HG03280 (cell line): Measurements from ENCODE around the gene XRCC5.

ENCODE experiments used
- ATAC-seq: cut with Tn5 transposase; IDR thresholded peaks from one replicate; pipeline ENCODE4 v1.9.1; 2021; ENCODE audit warnings: mild to moderate bottlenecking, moderate library complexity; ENCODE audit not compliant: unreplicated experiment

Gene XRCC5

DNA sequence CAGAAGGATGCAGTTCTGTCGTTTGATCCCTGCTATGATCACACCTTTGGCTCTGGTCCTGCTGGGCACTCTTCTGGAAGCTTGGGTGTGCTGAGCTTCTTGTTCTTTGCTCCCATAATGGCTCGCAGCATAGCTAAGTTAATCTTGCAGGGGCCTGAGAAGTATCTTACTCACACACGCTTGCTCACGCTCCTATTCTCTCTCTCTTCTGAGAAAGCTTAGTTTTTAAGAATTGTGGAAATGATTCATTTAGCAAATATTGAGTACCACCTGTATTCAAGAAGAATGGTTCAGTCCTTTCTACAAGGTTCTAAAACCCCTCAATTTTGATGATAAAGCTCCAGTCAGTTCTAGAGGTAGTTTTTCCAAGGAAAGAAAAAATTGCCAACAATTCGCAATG is 40.6 kb downstream of the XRCC5 start:
- ATAC-seq, result no peak

DNA sequence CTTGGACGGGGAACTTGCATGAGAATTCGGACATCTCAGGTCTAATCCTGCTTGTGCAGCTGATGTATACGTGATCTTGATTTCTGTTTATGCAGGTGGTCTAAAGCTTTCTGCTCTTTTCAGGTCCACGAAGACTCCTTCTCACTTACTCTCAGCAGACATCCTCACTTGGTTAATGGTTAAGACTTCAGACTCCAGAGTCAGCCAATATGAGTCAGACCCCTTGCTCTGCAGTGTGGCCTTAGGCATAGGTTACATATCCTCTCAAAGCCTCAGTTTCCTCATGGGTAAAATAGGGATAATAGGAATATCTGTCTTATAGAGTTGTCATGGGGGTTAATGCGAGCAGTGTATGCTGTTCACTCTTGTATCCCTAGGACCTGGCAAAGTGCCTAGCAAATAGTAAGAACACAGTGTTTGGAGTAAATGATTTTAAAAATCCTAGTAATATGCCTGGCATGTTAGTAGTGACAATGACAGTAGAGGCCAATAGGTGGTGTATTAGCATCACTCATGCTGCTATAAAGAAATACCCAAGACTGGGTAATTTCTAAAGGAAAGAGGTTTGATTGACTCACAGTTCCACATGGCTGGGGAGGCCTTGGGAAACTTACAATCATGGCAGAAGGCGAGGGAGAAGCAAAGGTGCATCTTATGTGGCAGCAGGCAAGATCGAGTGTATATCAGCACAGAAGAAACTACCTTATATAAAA is 42.3 kb downstream of the XRCC5 start:
- ATAC-seq, result no peak

DNA sequence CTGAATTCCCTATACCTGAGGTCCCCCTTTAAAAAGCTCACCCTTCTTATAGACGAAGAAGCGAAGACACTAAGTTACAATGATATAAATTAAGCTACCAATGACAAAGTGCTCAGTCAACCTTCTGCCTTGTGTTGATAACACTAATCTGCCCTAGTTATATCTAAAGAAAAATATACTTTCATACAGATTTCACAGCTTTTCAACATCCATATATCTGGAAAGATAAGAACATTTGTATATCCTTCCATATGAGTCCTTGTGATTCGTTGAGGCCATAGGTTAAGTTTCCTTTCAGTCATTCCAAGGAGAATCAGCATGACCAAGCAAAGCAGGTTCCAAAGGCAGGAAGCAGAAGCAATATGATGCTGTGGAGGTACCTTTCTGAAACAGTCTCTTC is 46.8 kb downstream of the XRCC5 start:
- ATAC-seq, result no peak

DNA sequence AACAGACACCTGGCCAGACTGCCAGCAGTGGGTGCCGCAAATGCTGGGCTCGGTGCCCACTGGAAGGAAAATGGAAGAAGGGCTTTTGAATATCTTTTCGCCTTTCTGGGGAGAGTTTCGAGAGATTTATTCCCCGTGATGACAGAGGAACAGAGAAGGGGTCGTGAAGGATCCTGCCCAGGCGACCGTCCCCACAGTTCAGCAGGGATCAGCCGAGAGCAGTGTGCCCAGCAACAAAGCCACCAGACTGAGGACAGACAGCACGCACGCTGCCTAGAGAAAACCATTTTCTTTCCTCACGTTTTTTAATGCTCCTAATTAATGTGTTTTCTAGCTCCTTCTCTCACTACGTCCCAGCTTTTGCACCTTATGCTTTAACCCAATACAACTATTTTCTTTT is 47.7 kb downstream of the XRCC5 start:
- ATAC-seq, result no peak

DNA sequence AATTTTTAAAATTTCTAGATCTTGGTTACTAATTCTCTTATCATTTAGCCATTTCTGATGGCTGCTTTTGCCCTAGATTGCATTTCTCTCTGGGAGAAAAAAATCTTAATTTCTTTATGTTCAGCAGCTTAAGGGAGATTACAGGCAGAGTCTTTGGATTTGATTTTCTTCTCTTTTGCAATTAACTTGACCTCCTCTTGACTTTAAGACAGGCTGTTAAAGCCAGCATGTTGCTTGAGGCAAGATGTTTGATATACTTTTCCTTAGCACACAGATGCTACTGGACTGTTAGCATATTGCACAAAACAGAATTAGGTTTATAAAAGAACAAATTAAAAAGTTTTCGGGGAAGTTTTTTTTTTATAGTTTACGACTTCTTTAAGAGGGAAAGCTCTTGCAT is 50.0 kb downstream of the XRCC5 start:
- no peak for ATAC-seq

DNA sequence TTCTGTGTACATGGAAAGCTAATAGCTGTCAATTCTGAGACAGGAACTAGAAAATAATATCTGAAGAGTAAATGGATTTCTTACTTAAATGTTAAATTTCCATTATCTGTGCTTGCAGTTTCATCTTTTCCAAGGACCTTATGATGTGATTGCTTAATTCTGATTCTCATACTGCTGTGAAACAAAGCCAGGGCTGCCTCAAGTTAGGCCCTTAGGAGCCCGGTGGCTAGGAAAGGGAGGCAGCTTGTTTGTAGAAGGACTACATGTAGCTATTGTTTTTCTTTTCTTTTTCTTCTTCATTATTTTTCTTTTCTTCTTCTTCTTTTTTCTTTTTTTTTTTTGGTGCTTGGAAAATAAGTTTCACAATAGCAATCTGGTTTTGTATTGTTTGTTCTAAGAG is 50.5 kb downstream of the XRCC5 start:
- no peak for ATAC-seq

DNA sequence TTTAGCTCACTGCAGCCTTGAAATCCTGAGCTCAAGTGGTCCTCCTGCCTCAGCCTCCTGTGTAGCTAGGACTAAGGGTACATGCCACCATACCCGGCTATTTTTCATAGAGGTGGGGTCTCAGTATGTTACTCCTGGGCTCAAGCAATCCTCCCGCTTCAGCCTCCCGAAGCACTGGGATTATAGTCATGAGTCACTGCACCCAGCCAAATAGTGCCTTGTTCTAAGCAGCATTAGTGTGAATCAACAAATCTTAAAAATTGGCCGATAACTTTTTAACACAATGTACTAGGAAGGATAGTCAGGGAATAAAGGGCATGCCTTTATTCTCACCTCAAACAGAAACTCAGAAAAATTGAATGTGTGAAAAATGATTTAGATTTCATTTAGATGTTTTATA is 51.6 kb downstream of the XRCC5 start:
- ATAC-seq, result no peak

DNA sequence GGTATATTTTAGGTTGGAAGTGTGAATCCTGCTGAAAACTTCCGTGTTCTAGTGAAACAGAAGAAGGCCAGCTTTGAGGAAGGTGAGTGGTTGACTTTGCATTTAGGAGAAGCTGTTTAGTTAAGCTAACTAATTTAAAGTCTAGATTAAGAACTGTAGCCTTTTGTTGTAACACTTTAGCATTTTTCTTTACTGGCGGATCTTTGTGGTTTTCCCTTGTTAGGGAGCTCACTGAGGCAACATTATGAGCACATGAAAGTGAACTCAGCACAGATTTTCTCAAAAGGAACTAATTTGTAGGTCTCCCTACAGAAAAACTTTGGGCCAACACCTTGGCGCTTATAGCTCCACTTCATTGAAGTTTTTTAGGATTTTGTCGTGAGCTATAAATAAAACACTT is 52.8 kb downstream of the XRCC5 start:
- no peak for ATAC-seq

DNA sequence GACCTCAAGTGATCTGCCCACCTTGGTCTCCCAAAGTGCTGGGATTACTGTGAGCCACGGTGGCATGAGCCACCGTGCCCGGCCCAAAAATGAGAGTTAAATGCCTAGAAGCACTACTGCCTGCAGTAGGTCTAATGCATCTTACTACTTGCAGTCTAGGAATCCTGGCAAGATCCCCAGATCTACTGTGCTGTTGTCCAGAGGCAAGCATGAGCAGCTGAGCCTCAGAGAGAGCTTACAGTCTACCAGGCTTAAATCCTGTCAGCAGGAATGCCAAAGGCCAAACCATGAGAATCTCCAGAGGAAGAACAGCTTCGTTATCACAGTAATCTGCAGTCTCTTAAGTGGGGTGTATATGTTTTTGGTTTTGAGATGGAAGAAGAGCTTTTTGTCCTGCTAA is 54.4 kb downstream of the XRCC5 start:
- no peak for ATAC-seq

DNA sequence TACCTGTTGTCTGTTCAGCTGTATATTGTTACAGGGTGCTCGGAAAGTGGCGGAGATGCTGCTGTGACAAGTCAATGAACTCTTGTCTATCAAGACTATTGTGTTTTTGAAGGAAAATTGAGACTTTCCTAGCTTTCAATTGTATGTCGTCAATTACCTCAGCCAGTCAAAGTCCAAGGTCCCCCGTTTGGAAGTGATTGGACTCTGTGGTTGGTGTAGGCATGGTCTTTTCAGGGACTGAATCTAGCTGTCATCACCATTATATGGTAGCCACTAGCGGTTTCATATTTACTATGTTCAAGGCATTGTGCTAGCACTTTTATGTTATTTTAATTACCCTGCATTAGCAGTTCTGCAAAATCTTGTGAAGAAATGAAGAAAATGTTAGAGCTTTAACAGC is 54.9 kb downstream of the XRCC5 start:
- no peak for ATAC-seq

DNA sequence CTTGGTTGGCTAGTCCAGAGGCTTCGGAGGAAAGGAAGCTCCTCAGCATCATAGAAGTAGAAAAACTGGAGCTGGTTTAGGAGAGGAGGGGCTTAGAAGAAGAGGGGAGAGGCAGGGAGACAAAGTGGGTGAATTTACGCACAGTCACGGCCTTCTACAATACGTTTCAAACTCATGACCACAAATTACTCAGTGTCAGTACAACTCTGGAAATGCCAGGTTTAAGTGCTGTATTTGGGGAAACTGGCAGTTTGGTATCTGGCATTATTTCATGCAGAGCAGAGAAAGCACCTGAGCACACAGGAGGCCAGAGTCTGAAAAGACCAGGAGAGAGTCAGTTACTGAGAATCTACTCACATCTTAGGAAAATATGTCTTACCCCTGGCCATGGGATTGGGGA is 55.4 kb downstream of the XRCC5 start:
- no peak for ATAC-seq

DNA sequence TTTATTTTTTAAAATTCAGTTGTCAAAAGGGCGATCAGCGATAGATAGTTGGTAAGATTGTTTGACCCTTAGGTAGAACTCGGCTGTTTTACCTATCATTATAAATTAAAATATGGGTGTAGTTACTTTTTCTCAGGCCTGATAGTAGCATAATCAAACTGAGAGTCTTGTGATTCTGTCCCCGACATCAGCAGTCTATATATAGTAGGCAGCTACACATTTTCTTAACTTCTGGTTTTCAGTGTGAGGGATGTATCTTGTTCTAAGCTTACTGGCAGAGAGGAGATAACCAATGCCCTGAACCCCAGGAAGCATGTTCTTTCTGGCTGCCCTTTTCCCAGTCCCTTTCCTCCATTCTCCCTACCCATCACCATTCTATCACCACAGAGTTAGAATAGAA is 56.6 kb downstream of the XRCC5 start:
- no peak for ATAC-seq

DNA sequence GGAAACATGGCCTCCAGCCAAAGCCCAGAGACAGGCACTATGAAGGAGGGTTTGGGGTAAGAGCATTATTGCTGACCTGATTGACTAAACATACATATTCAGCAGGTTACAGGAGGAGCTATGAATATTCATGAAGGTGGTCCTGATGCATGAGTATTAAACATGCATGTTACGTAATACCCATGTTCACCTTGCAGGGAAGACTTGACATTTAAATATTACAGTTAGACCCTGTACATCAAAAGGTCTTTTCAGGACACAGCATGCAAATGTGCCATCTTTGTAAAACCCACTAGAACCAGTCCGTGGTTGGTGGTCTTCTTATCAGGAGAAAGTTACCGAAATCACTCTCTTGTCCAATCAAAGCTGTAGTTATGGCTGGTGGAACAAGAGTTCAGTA is 59.9 kb downstream of the XRCC5 start:
- ATAC-seq, result no peak

DNA sequence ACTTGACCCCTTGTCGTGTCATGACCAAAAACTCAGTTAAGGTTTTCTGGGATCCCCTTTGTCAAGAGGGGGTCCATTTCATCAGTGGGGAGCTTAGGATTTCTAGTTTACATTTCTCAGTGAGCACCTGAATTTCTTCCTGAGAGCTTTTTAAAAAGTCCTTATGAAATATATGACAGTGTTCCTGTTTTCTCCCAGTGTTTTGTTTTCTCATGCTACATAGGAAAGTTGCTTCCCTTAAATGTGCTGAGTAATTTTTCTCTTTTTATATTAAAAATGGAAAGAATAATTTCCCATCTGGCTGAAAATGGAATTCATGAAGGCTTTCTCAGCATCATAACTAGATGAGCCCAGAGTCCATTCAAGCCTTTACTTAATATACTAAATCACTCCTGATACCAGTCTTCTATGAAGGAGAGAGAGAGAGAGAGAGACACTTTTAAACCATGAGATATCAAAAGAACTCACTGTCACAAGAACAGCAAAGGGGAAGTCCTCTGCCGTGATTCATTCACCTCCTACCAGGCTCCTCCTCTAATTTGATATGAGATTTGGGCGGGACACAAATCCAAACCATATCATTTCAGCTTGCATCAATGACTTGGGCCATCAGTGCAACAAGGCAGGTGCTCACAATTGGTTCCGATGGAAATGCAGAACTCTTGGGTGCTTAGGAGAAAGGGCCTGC is 61.1 kb downstream of the XRCC5 start:
- no peak for ATAC-seq

DNA sequence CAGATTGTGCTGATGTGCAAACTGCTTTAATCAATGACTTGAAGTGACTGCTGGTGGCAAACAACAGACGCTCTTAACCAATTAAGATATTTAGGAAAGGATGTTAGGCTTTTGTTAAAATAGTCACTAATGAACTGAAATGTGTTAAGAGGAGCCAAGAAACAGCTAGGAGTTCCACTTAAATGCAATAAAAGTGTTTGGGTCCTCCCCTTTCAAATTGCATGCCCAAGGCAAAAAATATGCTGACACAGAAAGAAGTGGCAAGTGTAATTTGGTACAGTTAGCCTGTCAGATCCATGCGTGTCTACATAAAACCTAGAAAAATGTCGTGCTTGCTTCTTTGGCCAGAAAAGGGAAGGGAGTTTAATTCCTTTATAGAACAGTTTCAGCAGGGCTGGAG is 61.9 kb downstream of the XRCC5 start:
- ATAC-seq, result no peak

DNA sequence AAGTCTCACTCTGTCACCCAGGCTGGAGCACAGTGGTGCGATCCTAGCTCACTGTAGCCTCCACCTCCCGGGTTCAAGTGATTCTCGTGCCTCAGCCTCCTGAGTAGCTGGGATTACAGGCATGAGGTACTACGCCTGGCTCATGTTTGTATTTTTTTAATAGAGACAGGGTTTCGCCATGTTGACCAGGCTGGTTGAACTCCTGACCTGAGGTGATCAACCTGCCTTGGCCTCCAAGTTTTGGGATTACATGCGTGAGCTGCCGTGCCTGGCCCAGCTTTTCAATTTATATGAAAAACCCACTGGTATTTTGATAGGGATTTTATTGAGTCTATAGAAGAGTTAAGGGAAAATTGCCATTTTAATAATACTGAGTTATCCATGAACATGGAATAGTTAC is 63.3 kb downstream of the XRCC5 start:
- ATAC-seq, result no peak

DNA sequence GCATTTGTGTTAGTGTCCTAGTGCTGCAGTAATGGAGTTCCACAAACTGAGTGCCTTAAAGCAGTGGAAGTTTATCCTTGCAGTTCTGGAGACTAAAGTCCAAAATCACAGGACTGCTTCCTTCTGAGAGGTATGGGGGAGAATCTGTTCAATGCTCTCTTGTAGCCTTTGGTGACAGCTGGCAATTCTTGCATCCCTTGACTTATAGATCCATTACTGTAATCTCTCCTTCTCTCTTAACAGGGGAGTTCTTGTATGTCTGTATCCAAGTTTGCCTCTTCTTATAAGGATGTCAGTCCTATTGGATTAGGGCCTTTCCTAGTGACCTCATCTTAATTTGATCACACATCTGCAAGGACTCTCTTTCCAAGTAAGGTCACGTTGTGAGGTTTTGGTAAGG is 69.9 kb downstream of the XRCC5 start:
- ATAC-seq, result no peak

DNA sequence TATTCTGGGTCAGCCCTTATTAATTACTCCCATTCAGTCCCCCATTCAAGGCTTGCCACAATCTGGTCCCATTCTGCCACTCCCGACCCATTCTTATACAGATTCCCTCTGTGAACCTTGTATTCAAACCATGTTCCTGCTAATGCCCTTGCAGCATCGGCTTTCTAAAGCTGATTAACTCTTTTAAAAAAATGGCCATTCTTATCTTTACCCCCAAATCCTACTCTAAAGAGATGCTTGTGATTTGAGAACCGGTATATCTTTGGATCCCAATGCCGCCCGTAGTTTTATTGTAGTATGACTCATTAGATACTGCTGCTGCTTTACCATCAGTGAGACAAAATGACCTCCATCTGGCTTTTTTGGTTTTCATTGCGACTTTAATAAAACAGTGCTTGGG is 72.2 kb downstream of the XRCC5 start:
- no peak for ATAC-seq

DNA sequence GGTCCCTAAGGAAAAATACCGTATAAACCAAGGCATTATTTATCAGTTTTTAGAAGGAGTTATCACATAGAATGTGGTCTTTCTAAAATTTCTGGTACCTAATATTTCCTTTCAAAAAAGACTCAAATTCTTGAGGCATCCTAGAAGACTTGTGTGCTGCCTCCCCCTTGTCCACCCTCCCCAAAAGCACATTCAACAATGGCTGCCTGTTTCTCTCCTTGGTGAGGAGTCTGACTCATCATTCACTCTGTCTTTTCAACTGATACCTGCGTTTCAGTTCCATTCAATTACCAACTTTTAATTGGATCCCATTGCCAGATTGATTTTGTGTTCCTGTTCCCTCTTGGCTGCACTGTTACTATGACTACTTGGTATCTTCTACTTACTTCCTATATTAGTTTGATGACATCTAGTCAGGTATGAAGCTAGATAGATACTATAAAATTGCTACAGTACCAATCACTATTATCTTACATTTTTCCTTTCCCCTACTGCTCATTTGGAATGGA is 72.9 kb downstream of the XRCC5 start:
- ATAC-seq, result no peak

DNA sequence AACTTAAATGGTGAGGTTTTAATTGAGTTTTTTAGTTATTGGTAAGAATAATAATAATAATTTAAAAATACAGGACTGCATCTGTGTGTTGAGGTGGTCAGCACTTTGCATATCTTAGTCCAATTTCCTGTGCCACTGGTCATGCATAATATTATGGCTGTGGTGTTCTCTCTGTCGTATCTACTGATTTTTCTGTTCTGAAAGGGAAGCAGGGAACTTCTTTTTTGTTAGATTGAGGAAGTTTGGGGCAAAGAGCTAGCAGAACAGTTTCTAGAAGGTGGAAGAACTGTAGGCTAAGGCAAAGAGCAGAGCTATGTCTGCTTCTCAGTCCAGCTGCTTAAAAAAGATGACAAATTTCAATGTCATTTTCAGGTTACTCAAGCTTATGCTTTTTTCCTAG is 74.3 kb downstream of the XRCC5 start:
- no peak for ATAC-seq

DNA sequence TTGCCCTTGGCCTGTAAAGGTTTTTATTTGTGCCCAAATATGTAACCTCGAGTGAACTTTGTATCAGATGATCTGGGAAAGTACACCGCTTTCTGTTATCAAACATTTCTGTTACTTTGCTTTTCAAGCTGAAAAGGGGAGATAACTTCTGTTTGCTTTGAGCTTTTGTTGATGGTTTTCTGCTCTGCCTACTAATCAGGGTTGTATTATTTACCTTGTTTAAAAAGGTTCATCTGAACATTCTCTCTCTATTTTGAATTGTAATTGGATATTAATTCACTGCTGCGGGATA is 79.4 kb downstream of the XRCC5 start:
- no peak for ATAC-seq

DNA sequence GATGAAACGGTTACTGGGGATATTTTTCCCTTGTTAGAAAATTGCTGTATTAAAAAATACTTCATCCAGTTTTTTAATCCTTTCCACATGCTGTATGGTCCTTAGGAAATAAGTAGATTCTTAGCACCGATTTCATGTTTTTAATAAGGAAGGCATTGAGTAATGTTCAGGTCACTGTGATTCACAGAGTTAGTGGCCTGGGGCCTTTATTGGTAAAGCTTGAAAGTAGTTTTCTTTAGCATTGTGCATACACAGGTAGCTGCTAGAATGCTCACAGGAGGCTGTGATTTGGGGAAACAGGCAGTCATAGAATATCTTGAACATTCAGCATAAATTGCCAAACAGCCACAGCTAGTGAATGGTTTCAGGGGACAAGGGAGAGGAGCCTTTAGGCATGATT is 79.8 kb downstream of the XRCC5 start:
- no peak for ATAC-seq

DNA sequence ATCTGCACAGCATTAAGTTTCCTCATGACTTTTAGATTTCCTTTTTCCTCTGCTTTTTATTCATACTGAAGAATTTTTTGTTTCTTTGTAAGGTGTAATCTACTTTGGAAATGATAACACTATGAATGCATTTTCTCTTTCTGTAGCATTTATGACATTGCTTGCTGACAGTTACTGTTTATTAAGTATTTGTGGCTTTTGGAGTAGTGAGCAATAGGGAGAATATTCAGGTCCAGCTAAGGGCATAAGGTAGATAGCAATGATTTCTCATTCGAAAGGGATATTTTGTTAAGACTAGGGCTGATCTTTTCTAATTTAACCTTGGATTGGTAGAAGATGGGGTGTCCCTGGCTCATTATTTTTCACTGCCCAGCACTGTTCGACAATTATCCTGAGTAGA is 80.3 kb downstream of the XRCC5 start:
- no peak for ATAC-seq
